ENCODE results near the gene DUOX1. TPM values are rescaled to one million over a fixed set of nuclear protein-coding genes. Genes with fewer than 3 reads are reported as not detected.

Gene DUOX1
- total and polyA plus RNA-seq, 8 donors: 2.9 to 114 (median 62.6) TPM; not detected in 1

GRCh38 chr15:45140557-45141250 lies 10.9 kb downstream of the DUOX1 start:
- H3K9me3 ChIP-seq: no peaks in the 10 kb centered on the region
- no peak overlapping the region for H3K4me3 ChIP-seq
- 89 to 97% (median 96%) methylated on average over 10 of the region's 10 CpGs for WGBS, 5 donors
- intact Hi-C loops (cut with DNase I; ENCODE audit: low total_unique reads): no loop called here
- no peak for DNase-seq
- peaks cover 4 to 37% (median 12%) of the 10 kb centered on the region in 4 donors for H3K36me3 ChIP-seq
- H3K27ac ChIP-seq: no peak overlapping the region
- peaks cover 8 to 28% (median 8%) of the 10 kb centered on the region in 3 donors for H3K27me3 ChIP-seq
- H3K4me1 ChIP-seq: peaks cover 4 to 23% (median 18%) of the 10 kb centered on the region in 4 donors
- no peak for TF ChIP-seq EP300 (IDR thresholded peaks at IDR 0.05)
- TF ChIP-seq, protein P1, sequence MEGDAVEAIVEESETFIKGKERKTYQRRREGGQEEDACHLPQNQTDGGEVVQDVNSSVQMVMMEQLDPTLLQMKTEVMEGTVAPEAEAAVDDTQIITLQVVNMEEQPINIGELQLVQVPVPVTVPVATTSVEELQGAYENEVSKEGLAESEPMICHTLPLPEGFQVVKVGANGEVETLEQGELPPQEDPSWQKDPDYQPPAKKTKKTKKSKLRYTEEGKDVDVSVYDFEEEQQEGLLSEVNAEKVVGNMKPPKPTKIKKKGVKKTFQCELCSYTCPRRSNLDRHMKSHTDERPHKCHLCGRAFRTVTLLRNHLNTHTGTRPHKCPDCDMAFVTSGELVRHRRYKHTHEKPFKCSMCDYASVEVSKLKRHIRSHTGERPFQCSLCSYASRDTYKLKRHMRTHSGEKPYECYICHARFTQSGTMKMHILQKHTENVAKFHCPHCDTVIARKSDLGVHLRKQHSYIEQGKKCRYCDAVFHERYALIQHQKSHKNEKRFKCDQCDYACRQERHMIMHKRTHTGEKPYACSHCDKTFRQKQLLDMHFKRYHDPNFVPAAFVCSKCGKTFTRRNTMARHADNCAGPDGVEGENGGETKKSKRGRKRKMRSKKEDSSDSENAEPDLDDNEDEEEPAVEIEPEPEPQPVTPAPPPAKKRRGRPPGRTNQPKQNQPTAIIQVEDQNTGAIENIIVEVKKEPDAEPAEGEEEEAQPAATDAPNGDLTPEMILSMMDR (IDR thresholded peaks at IDR 0.05): no peak
- TF ChIP-seq POLR2AphosphoS5 (IDR thresholded peaks at IDR 0.05): no peak
- no peak for TF ChIP-seq POLR2A (IDR thresholded peaks at IDR 0.05)

- H3K36me3 ChIP-seq: peaks cover 4 to 37% (median 12%) of the 10 kb centered on the region in 4 donors
- peaks cover 4 to 24% (median 20%) of the 10 kb centered on the region in 4 donors for H3K4me1 ChIP-seq
- intact Hi-C loops (cut with DNase I; ENCODE audit: low total_unique reads): no loop called here
- no peak overlapping the region for H3K27ac ChIP-seq
- 69 to 90% (median 84%) methylated on average over 3 to 5 of the region's 5 CpGs for WGBS, 5 donors
- no peak for TF ChIP-seq POLR2AphosphoS5 (IDR thresholded peaks at IDR 0.05)
- TF ChIP-seq, protein P1 (IDR thresholded peaks at IDR 0.05): no peak
- TF ChIP-seq POLR2A (IDR thresholded peaks at IDR 0.05): no peak
- no peak for TF ChIP-seq EP300 (IDR thresholded peaks at IDR 0.05)
- DNase-seq: no peak
- H3K27me3 ChIP-seq: peaks cover 2 to 22% (median 5%) of the 10 kb centered on the region in 3 donors
- no peaks in the 10 kb centered on the region for H3K9me3 ChIP-seq
- no peak overlapping the region for H3K4me3 ChIP-seq
Measured at GRCh38 chr15:45141386-45141785, 11.6 kb downstream of the DUOX1 start.

GRCh38 chr15:45143056-45143455 lies 13.3 kb downstream of the DUOX1 start:
- peaks cover 4 to 49% (median 16%) of the 10 kb centered on the region in 4 donors for H3K36me3 ChIP-seq
- TF ChIP-seq POLR2A (IDR thresholded peaks at IDR 0.05) (no peak), POLR2AphosphoS5 (IDR thresholded peaks at IDR 0.05) (no peak), EP300 (IDR thresholded peaks at IDR 0.05) (no peak)
- TF ChIP-seq, protein P1 (IDR thresholded peaks at IDR 0.05): no peak
- H3K27ac ChIP-seq: no peak overlapping the region
- peaks cover 4 to 25% (median 19%) of the 10 kb centered on the region in 4 donors for H3K4me1 ChIP-seq
- DNase-seq: no peak
- intact Hi-C loops (cut with DNase I; ENCODE audit: low total_unique reads): no loop called here
- 78 to 92% (median 88%) methylated on average over 5 to 7 of the region's 7 CpGs for WGBS, 5 donors
- H3K27me3 ChIP-seq: peaks cover 0 to 14% (median 0%) of the 10 kb centered on the region in 3 donors
- no peak overlapping the region for H3K4me3 ChIP-seq
- H3K9me3 ChIP-seq: no peaks in the 10 kb centered on the region

DNA sequence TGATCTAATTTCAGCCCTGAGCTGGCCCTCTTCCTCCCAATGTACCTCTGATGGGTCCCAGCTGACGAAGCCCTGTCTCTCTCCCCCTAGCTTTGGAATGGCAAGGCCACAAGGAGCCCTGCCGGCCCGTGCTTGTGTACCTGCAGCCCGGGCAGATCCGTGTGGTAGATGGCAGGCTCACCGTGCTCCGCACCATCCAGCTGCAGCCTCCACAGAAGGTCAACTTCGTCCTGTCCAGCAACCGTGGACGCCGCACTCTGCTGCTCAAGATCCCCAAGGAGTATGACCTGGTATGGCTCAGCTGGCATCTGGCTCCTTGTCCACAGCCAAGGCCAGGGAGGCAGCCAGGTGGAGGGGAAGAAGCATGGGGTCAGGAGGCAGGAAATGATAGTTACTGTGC lies 14.2 kb downstream of the DUOX1 start:
- no peak for DNase-seq
- peaks cover 4 to 53% (median 21%) of the 10 kb centered on the region in 4 donors for H3K36me3 ChIP-seq
- intact Hi-C loops (cut with DNase I; ENCODE audit: low total_unique reads): no loop called here
- TF ChIP-seq POLR2AphosphoS5 (IDR thresholded peaks at IDR 0.05): no peak
- TF ChIP-seq, protein P1 (IDR thresholded peaks at IDR 0.05): no peak
- no peak overlapping the region for H3K27ac ChIP-seq
- peaks cover 0 to 5% (median 0%) of the 10 kb centered on the region in 3 donors for H3K27me3 ChIP-seq
- H3K9me3 ChIP-seq: no peaks in the 10 kb centered on the region
- no peak overlapping the region for H3K4me3 ChIP-seq
- WGBS, 5 donors: 83 to 93% (median 87%) methylated on average over 5 to 11 of the region's 11 CpGs
- peaks cover 4 to 16% (median 11%) of the 10 kb centered on the region in 4 donors for H3K4me1 ChIP-seq
